HTR-8/SVneo (cell line): Measurements from ENCODE around the gene PCDH17.

Experiments
- DNase-seq: peaks from one replicate; pipeline ENCODE4 v3.0.0; 2011; ENCODE audit warnings: low spot score, mixed read lengths; ENCODE audit not compliant: insufficient read length
- FAIRE-seq: peaks from 2 replicates; lab custom pipeline; 2011; peaks lifted over from hg19 to GRCh38; lab: Jason Lieb, UNC

Gene PCDH17

GRCh38 chr13:57726981-57727380 is 95.4 kb downstream of the PCDH17 start:
- no peak for FAIRE-seq

GRCh38 chr13:57734306-57734705 is 102.8 kb downstream of the PCDH17 start:
- FAIRE-seq (no peak), DNase-seq (no peak)

More at GRCh38 chr13:57726981-57727380, 95.4 kb downstream of the PCDH17 start:
- DNase-seq = no peak

- DNase-seq (no peak), FAIRE-seq (no peak)
Observed at GRCh38 chr13:57739089-57739488, 107.5 kb downstream of the PCDH17 start.

GRCh38 chr13:57739543-57740190 is 108.1 kb downstream of the PCDH17 start:
- no peak for FAIRE-seq
- DNase-seq = no peak

- DNase-seq (no peak), FAIRE-seq (no peak)
Observed at GRCh38 chr13:57740719-57741118, 109.2 kb downstream of the PCDH17 start.

GRCh38 chr13:57748096-57748495 is 116.6 kb downstream of the PCDH17 start:
- FAIRE-seq (no peak), DNase-seq (no peak)

- no peak for DNase-seq
- FAIRE-seq = no peak
Observed at GRCh38 chr13:57760951-57761350, 129.4 kb downstream of the PCDH17 start.

GRCh38 chr13:57763689-57764088 is 132.1 kb downstream of the PCDH17 start:
- DNase-seq (no peak), FAIRE-seq (no peak)
